HL-60/S4 treated with retinoic acid at 250 ng/mL for 4 days and 3 days (cell line): ENCODE measurements around the gene OR7D4.
"Not testable (repeated sequence)": the region's sequence is repeated elsewhere in the genome, so short reads cannot be mapped to it uniquely, and the experiment has no call there.

Experiments
- in situ Hi-C: fragments of 300-500 bp; cut with MboI; formaldehyde crosslinking; loops from 2 replicates; pipeline ENCODE4 v1.7.0; 2022; ENCODE audit warnings: low sequenced_read_pairs

Gene OR7D4

DNA sequence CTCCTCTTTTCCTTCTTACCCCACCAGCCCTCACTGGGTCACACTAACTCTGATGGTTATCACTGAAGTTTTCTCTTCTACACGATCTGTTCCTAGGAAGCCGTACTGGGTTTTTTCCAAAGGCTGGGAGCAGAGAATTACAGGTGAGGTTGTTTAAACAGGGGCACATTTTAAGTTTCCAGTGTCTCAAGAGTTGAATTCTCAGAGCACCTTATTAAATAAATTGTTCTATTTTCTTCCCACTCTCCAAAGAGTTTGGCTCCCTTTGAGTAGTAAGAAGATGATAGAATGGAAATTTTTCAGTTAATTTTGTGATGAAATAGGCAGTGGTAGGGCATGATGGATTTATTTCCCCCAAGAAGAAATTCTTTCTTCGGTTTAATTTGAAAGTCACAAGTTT is at the start of gene OR7D4:
OR7D4 (minus strand) TSS at position 101 of the 400 bp plus-strand sequence. CDS start 4,752 bp downstream, outside the sequence.
- in situ Hi-C loops: no loop called here

DNA sequence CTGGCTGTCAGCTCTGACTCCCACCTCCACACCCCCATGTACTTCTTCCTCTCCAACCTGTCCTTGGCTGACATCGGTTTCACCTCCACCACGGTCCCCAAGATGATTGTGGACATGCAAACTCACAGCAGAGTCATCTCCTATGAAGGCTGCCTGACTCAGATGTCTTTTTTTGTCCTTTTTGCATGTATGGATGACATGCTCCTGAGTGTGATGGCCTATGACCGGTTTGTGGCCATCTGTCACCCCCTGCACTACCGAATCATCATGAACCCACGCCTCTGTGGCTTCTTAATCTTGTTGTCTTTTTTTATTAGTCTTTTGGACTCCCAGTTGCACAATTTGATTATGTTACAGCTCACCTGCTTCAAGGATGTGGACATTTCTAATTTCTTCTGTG is 31.8 kb upstream of the OR7D4 start:
- in situ Hi-C loops: no loop called here

DNA sequence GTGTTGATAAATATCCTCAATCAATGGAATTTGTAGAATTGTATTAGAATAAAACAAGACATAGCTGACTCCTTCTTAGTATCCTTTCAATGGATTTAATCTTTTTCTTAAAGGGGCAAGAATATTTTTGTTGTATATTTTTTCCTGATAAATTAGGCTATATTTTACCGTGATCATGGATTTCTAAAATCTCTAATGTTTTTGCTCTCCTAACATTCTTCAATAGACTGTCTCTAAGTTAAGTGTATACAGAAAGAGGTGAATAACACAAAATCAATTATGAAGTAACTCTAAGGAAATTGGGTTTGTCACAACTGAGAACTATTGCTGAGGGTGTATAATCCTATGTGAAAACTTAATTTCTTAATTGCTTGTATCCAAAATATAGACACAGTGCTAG is 31.2 kb upstream of the OR7D4 start, which contains the start of gene OR7E24:
OR7E24 (plus strand) TSS at position 301 of the 400 bp plus-strand sequence. CDS start 114 bp downstream, outside the sequence.
- in situ Hi-C loops: no loop called here

GRCh38 chr19:9205501-9206113 is 13.8 kb downstream of the OR7D4 start:
- in situ Hi-C loops: no loop called here

GRCh38 chr19:9198044-9198443 is 21.3 kb downstream of the OR7D4 start:
- in situ Hi-C loops: not testable (repeated sequence)

DNA sequence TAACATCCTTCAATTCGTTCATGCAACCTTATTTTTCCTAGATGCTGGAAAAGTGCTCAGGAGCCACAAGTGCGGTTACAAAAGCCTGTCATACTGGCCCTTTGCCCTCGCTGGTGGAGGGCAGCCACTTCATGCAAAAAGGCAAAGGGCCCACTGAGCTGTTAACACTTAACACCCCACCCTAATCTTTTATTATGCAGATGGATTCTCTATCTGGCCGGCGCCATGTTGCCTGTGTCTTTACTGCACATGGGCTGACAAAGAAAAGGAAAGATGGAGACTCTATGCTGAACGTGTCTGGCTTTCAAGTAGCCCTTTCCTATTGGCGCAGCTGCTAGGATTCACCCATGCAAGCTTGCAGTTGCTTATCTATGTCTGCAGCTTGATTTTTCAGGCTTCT is 29.9 kb downstream of the OR7D4 start:
- in situ Hi-C loops: no loop called here

DNA sequence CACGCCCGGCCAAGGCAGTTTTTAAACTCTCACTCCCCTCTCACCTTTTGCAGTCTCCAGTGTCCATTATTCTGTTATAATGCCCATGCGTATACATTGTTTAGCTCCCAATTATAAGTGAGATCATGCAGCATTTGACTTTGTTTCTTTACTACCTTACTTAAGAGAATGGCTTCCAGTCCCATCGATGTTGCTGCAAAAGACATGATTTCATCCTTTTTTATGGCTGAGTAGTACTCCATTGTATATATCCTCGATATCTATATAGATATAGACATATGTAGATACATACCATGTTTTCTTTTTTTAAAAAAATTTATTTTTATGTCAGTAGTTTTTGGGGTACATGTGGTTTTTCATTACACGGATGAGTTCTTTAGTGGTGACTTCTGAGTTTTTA is 32.2 kb downstream of the OR7D4 start:
- in situ Hi-C loops: no loop called here

DNA sequence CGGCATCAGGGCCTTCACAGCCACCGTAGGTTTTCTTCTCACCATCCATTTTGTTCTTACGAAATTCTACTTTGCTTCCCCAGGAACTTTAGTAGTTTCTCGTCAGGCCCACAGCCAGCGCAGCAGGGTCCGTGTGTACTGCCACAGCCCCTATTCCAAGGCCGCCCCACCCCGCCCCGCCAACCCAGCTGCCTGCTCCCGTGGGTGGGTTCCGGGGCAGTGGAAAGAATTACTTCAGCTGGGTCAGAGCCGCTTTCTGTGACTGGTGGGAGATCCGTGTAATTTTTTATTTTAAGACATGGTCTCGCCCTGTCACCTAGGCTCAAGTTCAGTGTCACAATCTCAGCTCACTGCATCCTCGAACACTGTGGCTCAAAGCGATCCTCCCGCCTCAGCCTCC is 36.4 kb downstream of the OR7D4 start:
- in situ Hi-C loops: no loop called here

- in situ Hi-C loops: no loop called here
Measured at GRCh38 chr19:9178901-9179300, 40.5 kb downstream of the OR7D4 start, which contains the start of gene OR7D2. TSS of gene OR7D2 (plus strand) at chr19:9178979. CDS start at chr19:9185782, 6,803 bp downstream.

DNA sequence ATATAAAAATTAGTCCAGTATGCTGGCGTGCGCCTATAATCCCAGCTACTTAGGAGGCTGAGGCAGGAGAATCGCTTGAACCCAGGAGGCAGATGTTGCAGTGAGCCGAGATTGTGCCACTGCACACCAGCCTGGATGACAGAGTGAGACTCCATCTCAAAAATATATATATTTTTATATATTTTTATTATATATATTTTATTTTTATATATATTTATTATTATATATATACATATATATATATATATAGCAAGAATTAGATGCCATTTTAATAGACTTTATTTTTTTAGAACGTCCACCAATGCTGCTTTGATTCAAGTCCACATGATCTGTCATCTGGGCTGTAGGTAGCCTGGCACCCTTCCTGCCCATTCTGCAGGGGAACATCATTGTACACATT is 44.1 kb downstream of the OR7D4 start:
- in situ Hi-C loops: no loop called here

GRCh38 chr19:9171393-9171991 is 47.9 kb downstream of the OR7D4 start:
- in situ Hi-C loops: no loop called here

DNA sequence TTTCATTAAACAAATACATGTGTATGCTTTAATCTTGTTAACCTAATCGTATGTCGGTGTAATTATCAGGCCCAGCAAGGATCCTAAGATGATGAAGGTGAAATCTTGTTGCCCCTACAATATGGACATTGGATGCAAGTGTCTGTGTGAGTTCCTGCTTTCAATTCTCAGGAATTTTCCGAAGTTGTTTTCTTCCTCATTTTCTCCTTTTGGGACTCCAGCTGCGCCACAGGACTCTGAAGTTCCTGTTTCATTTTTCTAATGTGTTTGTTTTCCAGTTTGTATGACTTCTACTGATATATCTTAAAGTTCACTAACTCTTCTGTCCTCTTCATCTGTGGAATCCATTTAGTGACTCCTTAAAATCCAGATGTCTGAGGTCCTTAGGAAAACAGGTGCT is 52.5 kb downstream of the OR7D4 start:
- in situ Hi-C loops: no loop called here

GRCh38 chr19:9165261-9165660 is 54.1 kb downstream of the OR7D4 start:
- in situ Hi-C loops: no loop called here

DNA sequence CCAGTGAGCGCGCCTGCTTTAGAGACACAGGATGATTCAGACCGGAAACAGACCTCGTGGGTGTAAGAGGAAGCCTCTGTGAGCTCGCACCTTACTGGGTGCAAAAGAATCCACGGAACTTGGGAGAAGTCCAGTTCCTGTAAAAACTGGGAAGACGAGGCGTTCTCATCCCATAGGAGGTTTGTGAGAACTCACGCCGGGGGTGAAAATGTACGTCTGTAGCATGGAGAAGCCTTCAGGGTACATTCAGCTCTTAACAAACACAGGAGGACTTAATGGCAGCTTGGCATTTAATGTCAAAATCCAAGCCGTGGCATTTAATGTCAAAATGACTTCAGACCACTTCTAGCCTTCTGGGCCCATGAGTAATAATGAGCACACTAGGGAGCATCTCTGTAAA is 58.0 kb downstream of the OR7D4 start:
- in situ Hi-C loops: no loop called here
